ENCODE results near the gene SRSF3.
"Not testable (repeated sequence)": the region's sequence is repeated elsewhere in the genome, so short reads cannot be mapped to it uniquely, and the experiment has no call there.

SRSF3 gene

DNA sequence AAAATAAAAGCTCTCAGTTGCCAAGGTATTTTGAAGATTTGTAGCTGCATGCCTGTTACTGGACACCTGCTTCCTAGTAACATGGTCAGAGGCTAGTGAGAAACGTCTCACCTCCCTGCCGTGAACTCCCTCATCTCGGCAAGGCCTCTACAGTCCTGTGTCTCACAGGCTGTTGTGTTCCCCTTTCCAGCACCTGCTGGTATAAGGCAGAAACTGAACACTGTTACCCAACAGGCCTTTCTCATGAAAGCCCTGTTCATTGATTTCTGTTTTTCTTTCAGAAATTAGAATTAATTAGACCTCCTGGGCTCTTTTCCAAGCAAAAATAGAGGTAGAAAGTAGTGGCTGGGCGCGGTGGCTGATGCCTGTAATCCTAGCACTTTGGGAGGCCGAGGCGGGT is 17.6 kb upstream of the SRSF3 start:
- no peak for DNase-seq

DNA sequence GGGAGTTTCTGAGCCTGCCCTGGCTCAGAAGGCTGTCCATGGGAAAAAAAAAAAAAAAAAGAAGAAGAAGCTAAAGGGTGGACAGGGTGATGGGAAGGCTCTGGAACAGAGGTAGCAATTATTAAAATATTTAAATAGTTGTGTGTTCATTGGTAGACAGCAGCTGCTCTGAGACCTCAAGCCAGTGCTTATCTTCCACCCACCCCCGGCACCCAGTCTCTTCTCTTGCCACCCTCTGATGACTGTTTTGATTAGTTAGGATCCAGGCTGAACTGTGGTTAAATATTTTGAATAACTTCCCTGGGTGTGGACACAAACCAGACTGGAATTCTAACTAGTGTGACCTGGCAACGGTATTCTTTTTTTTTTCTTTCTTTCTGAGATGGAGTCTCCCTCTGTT is 16.9 kb upstream of the SRSF3 start:
- no peak for DNase-seq

DNA sequence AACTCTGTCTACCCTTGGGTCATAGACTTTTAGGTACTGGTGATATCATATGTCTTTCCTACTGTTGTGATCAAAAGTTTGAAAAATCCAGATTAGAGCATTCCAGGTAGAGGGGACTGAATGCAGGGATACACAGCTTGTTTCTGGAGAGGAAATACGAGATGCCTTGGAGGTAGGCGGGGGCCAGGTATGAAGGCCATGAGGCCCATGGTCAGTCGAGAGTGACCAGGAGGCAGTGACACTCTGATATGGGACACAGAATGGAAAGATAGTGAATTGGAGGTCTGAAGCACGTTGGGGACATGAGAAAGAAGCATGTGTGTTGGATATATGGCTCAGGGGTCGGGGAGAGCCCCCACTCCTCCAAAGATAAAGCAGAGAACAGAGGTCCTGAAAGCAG is 16.1 kb upstream of the SRSF3 start:
- no peak for DNase-seq

DNA sequence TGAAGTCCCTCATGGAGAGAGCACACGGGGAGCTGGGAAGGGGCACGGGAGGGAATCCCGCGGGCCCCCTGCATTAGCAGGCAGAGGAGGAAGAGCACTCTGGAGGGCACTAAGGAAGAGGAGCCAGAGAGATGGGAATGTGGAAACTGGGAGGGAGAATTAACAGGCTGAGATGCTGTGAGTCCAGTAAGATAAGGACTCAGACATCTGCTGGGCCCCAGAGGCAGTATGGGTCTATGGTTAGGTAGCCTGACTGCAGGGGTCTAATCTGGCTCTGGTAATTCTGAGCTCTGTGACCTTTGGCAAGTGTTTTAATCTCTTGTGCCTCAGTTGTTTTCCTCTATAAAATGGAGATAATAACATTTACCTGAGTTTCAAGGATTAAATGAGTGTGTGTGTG is 15.7 kb upstream of the SRSF3 start:
- no peak for DNase-seq

DNA sequence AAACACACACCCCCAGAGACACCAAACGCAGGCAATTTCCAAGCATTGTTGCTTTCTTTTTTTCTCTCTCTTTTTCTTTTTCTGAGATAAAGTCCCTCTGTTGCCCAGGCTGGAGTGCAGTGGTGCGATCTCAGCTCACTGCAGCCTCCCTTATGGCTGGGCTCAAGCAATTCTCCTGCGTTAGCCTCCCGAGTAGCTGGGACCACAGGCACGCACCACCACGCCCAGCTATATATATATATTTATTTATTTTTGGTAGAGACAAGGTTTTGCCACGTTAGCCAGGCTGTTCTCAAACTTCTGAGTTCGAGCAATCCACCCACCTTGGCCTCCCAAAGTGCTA is 14.0 kb upstream of the SRSF3 start:
- no peak for DNase-seq

DNA sequence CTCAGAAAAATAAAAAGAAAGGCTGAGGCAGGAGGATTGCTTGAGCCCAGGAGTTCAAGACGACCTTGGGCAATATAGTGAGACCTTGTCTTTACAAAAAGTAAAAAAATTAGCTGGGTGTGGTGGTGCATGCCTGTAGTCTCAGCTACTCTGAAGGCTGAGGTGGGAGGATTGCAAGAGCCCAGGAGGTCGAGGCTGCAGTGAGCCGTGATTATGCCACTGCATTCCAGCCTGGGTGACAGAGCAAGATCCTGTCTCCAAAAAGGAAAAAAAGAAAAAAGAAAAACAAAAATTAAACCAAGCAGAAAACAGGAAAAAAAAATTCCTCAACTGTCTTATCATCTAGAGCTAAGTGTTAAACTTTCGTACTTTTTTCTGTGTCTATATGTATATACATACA is 12.4 kb upstream of the SRSF3 start:
- DNase-seq, result no peak

DNA sequence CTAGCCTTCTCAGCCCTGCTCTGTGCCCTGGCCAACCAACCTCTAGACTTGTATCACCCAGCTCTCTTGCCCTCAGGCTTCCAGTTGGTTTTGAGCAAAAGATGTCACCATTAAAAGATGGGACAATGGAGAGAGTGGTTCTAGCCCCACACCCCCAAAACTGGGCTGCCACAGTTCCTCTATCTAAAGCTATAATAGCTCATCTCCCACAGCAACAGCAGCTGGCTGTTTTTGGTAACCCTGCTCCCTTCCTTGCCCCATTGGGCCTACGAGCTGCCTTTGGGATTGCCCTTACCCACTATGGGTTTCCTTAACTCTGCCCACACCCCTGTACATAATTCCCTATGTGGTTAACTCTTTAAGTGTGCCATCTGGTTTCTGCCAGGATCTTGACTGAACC is 7.6 kb upstream of the SRSF3 start:
- DNase-seq, result no peak

DNA sequence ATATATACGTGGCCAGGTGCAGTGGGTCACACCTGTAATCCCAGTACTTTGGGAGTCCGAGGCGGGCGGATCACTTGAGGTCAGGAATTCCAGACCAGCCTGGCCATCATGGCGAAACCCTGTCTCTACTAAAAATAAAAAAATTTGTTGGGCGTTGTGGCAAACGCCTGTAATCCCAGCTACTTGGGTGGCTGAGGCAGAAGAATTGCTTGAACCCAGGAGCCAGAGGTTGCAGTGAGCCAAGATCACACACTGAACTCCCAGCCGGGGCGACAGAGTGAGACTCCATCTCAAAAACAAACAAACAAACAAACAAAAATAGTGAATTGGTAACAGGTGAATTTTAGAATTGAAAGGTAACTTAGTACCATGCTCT is 5.1 kb upstream of the SRSF3 start:
- DNase-seq, result not testable (repeated sequence)

DNA sequence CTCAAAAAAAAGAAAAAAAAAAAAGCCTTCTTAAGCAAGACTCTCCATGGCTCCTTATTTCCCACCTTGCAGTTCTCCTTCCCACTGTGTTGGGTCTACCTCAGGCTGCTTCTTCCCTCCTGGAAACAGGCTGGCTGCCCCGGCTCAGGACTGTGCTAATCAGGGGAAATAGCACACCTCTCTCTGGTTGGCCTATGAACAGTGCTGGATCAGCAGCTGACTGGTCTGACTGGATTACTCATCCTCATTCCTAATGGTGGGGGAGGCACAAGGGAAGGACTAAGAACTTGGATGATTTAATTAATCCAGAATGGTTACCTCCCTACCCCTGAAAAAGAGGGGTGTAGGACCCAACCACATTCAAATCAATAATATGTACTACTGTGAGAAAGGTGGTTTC is 3.9 kb upstream of the SRSF3 start:
- DNase-seq, result no peak

DNA sequence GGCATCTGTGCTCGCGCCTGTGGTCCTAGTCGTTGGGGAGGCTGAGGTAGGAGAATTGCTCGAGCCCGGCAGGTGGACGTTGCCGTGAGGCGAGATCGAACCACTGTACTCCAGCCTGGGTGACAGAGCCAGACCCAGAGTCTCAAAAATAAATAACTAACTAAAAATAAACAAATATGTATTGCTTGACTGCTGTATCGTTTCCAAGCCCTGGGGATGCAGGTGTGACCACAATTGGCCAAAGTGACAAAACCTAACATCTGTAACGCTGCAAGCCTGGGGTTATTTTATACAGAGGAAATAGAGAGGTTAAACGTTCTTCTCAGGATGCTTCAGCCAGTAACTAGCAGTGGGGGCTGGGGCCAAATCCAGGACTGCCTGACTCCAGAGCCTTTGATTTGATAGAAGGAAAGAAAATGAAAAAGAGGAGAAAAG is 1.9 kb upstream of the SRSF3 start:
- no peak for DNase-seq

DNA sequence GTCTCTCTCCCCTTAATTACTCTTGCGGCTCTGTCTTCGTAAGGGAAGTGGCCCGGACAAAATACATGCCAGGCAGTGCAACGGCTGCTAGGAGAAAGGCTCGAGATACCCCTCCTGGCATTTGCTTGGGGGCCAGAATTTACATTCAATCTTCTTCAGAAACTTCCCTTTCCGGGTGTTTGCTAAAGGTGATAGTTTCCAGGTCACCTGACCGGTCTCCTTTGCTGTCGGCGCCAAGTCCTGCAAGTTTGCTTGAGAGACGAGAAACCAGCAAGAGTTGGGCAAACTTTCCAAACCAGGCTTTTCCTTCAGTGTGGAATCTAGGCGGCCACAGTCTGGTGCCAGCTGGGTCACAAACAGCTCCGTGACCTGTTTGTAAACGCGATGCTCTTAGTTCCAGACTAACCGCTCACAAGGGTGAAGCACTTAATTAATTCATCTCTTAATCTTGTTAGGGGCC is 563 bp upstream of the SRSF3 start:
- DNase-seq, result no peak

DNA sequence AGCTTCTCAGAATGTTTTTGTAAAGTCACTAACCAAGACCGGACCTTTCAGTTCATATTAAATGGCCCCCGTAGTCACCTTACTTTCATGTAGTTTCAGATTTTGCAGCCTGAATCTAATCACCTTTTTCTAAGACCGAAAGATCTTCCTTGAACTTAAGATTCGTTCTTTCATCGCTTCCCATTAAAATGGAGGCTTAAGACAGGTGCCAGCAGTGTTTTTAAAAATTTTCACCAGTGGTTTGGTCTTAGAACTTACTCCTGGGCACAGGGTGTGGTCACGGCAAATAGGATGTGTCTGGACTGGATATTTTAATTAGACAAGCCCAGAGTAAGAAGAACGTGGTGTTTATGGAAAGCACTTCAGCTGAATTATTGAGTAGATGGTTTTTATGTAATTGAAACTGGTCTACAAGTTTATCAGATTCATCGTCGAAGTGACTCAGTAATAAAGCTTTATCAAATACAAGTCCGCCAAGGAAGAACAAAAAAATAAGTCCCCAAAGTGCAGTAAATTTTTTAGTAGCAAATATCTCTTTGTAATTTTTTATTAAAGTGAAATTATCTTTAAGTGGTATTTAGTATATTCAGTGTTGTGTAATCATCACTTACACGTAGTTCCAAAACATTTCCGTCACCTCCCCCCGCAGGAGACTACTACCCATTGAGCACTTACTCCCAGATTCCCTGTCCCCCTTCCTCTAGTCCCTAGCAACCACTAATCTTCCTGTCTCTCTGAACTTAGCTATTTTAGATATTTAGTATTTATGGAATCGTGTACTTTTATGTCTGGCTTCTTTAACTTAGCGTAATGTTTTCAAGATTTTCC is 868 bp downstream of the SRSF3 start:
- no peak for DNase-seq

DNA sequence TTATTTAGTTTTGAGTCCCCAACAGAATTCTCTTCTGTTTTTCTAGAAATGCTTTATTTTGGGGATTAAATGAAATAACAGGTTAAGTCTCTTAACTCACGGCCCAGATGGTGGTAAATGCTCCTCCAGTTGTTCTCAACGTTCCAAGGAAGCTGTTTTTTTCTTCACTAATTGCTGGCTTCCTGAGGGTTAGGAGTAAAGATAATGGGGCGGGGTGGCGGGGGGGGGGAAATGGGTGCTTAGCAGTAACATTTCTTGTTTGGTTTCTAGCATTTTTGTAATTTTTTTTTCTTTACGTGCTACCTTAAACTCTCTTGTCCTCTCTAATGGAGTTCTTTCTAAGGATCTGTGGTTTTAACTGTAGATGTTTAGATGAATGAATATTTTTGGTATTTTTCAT is 2.2 kb downstream of the SRSF3 start:
- no peak for DNase-seq

DNA sequence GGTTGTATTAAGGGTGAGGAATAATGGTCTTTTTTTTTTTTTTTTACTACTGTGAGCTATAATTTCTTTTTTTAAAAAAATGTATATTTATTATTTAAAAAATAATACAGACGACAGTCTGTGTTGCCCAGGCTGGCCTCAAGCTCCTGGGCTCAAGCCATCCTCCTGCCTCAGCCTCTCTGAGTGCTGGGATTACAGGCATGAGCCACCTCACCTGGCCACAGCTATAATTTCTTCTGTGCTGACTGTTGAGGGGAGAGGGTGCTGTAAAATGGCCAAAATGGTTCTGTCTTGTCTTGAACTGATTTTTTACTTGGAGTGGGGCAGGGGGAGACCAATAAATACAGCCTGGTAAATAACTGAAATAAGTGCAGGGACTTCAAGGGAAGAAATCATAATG is 3.6 kb downstream of the SRSF3 start:
- DNase-seq, result no peak

DNA sequence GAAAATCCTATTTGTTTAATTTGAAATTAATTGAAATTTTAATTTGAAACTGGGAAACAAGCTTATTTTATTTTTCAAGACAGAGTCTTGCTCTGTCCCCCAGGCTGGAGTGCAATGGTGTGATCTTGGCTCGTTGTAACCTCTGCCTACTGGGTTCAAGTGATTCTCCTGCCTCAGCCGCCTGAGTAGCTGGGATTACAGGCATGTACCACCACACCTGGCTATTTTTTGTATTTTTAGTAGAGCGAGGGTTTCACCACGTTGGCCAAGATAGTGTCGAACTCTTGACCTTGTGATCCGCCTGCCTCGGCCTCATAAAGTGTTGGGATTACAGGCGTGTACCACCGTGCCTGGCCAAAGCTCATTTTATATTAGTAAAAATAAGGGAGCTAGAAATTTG is 4.2 kb downstream of the SRSF3 start:
- no peak for DNase-seq

DNA sequence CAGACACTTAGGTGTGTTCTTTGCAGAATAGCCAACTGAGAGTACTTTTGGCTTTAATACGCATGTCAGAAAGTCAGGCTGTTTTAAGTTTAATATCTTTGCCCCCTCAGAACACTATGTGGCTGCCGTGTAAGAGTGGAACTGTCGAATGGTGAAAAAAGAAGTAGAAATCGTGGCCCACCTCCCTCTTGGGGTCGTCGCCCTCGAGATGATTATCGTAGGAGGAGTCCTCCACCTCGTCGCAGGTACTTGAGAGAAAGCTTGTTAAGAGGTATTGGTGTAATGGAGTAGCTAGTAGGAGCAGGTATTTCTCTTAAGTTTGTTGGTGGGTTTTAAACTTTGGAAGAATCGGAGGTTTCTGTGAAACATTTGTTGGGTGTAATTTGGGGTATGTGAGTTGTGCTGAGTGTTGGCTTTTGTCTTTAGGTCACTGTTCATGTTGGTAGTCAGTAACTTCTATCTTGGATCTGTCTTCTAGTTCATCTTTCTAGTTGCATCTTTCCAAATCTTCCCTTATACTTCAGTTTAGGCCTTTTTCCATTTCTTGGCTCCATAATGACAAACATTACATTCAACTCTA is 4.7 kb downstream of the SRSF3 start:
- no peak for DNase-seq

DNA sequence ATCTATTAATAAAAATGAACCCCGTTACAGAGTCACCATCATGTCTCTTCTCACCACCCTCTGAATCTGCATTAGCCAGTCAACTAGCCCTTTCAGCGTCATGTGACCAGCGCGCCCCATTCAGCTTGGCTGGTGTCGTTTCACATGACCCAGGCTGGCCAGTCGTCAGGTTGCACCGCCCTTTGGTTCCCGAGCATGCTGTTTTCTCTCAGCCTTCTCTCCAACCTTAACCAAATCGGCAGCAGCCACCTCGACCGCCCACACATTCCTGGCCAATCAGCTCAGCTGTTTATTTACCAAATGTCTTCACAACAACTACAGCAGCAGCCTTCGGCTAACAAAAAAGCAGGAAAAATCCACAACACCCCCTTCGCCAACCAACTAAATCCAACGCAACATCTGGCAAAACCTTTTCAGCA is 5.6 kb downstream of the SRSF3 start:
- DNase-seq, result peak; percentile 79

DNA sequence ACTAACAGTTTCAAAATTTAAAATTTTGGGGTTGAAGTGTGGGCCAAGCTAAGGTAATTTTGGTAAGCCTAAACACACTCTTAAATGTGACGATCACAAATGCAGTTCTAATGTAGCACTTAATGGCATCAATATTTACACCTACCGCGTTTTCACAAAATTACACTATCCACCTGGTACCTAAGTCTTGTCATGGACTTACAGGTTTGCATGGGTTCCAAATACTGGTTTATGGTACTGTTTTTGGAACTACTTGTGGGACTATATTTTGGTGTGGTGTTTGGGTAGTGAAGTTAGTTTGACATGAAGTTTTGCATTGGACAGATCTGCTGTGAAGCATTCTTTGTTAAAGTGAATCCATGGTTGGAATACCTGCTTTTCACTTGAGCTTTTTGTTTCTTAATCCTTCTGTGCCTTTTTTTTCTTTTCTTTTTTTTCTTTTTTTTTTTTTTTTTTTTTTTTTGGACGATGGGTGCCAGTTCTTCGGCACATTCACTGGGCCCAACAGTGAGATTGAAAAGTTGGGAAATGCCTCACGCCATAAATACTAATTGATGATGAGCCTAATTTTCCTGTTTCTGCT is 6.5 kb downstream of the SRSF3 start:
- DNase-seq, result no peak

DNA sequence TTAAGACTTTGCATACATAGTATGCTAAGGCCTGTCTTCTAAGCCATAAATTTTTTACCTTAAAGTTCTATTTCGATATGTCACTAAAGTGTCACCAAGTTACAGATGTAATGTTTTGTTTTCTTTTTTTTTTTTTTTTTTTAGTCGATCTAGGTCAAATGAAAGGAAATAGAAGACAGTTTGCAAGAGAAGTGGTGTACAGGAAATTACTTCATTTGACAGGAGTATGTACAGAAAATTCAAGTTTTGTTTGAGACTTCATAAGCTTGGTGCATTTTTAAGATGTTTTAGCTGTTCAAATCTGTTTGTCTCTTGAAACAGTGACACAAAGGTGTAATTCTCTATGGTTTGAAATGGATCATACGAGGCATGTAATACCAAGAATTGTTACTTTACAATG is 7.7 kb downstream of the SRSF3 start:
- DNase-seq, result not testable (repeated sequence)

DNA sequence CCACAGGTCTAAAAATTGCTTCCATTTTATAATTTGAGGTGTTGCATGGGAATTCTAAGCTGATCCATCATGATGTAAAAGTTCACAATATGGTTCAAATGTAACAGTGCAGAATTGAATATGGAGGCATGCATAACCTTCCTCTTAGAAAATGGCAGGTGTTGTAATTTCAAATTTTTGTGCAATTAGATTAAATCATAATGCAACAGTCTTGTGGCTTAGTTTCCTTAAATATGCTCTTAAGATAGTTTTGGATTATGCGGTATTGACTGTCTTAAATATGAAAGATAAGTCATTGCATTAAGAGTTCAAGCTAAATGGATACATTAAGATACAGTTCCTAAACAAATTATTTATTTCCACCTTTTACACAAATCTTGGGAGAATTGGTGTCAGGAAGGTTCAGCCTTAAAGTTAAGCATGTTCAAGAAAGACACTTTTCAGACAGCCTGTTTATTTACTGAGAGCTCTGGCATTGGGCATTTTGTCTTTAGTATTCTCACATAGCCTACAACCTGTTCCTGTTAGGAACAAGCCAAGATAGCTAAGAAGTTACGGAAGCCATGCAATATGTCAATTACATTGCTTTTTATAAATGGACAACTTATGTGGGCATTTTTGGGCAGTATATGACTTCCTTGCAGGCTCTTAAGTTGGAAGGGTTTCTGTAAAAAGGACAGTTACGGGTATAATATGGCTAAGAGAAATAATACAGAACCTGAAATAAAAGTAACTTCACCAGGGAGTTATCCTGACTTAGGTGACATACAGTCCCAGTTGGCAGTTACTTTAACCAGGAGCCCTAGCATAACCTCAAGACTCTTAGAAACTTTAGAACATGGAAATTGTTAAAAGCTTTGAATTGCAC is 9.3 kb downstream of the SRSF3 start:
- DNase-seq, result no peak

DNA sequence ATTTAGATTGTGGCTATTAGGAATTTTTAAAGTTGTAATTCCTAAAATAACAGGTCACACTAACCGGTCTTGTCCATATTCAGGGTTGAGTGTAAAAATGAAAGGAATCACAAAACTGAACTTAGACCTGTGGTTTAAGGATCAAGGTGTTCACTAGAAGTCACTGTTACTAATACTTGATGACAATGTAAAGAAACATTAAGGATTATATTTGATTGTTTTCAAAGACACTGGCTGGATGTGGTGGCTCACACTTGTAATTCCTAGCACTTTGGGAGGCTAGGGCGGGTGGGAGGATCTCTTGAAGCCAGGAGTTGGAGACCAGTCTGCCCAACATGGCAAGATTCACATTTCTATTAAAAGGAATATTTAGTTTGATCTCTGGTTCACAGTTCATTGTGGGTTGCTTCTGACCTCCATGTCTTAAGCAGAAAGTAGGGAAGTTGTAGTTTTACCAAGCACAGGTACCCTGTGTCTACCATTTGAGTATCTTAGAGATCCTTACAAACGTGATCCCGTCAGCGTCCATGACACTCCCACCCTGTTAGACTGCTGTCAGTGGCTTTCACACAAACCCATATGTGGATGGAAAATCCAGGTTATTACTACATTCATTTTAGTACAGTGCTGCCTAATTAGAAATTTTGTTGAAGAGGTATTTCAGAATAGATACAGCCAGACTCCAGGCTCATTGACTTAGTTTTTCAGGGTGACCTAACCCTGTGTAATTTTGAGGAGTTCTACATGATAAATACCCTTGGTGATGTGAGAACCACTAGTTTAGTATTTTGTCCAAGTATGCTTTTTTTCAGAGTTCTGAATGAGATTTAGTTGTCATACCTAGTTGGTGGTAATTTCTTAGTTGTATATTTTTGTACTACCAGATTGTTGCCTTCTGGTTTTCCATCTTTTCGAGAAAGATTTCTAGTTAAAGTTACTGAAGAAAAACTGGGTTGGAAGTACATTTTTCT is 10.2 kb downstream of the SRSF3 start:
- no peak for DNase-seq

DNA sequence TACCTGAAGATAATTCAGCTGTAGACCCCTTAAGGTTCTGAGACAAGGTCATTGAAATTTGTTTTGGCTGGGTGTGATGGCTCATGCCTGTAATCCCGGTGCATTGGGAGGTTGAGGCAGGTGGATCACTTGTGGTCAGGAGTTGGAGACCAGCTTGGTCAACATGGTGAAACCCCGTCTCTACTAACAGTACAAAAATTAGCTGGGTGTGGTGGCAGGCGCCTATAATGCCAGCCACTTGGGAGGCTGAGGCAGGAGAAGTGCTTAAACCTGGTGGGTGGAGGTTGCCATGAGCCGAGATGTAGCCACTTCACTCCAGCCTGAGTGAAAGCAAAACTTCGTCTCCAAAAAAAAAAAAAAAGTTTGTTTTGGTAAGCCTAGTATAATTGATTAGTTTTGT is 11.0 kb downstream of the SRSF3 start:
- DNase-seq, result no peak
